ENCODE results near the gene CLDN24. TPM values are rescaled to one million over a fixed set of nuclear protein-coding genes. Genes with fewer than 3 reads are reported as not detected.

CLDN24 gene
- total and polyA plus RNA-seq, 3 experiments from 2014 or later, result not detected

DNA sequence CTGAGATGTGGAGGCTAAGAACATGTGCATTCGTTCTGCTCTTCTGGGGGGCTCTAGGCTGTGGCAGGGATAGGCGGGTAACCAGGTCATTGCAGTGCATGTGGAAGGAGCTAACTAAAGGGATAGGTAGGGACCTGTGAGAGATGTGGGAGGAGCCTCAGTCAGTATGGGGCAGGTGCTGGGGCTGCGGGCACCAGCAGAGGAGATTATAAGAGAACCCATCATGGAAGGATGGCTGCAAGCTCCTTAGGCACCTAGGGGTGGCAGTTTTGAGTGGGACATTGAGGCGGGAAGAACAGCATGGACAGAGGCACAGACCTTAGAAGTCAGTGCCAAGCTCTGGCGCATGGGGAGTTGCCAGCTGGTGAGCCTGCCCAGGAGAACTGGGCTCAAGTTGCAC is 9.4 kb downstream of the CLDN24 start:
- Mint-ChIP-seq H3K9me3 (no peaks in the 10 kb centered on the region), H3K4me1 (no peaks in the 10 kb centered on the region), H3K4me3 (no peak overlapping the region), H3K36me3 (peaks cover 0 to 13% (median 2%) of the 10 kb centered on the region in 3 donors), H3K27ac (peak overlapping the region in 1 of 8 donors; percentile 40), H3K27me3 (peaks cover 5 to 14% of the 10 kb centered on the region in 2 donors)
- no peaks in the 10 kb centered on the region for H3K4me1 ChIP-seq (ENCODE audit: insufficient read depth, low read length)
- no peaks in the 10 kb centered on the region for H3K9me3 ChIP-seq (ENCODE audit: low read length)
- no peaks in the 10 kb centered on the region for H3K36me3 ChIP-seq (ENCODE audit: insufficient read depth, low read length)
- H3K27ac ChIP-seq (ENCODE audit: low read depth, low read length), result no peak overlapping the region
- CTCF ChIA-PET, result no interaction called here
- POLR2A ChIA-PET, result no interaction called here
- H3K4me3 ChIP-seq (ENCODE audit: low read length), result no peak overlapping the region
- no peak for DNase-seq
- H3K27me3 ChIP-seq (ENCODE audit: insufficient read depth, low read length, poor library complexity, severe bottlenecking), result no peaks in the 10 kb centered on the region

DNA sequence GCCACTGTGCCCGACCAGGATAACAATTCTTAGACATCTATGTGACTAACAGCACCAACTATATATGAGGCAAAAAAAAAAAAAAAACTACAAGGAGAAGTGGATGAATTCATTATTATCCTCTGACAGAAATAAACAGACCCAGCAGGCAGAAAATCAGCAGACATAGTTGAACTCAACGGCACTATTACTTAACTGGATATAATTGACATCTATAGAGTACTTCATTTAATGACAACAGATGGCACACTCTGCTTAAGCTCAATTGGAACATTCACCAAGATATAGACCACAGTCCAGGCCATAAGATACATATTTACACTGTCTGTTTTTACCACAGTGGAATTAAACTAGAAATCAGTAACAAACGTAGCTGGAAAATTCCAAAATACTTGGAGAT is 15.4 kb downstream of the CLDN24 start:
- Mint-ChIP-seq H3K36me3 (no peaks in the 10 kb centered on the region), H3K27me3 (peaks cover 3 to 5% of the 10 kb centered on the region in 2 donors)
- CTCF ChIA-PET, result no interaction called here

DNA sequence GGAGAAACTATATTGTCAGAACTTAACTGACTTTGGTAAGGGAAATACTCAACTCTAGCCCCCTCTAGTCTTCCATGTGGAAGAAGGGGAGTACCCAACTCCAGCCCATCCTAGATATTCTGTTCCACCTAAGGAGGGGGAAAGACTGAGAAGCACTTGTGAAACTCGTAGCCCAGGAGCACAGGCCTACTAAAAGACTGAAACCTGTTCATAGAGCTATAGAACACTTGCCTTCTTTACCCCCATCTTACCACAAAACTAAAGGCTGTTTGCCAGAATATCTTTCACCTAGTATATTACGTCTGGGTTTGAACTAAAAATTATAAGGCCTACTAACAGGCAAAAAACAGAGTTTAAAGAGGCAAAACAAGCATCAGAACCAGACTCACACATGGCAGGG is 17.7 kb downstream of the CLDN24 start:
- no peak for DNase-seq
- Histone ChIP-seq H3K4me3 (ENCODE audit: low read length) (no peak overlapping the region), H3K27ac (ENCODE audit: low read depth, low read length) (no peak overlapping the region), H3K27me3 (ENCODE audit: insufficient read depth, low read length, poor library complexity, severe bottlenecking) (no peaks in the 10 kb centered on the region), H3K9me3 (ENCODE audit: low read length) (no peaks in the 10 kb centered on the region), H3K4me1 (ENCODE audit: insufficient read depth, low read length) (no peaks in the 10 kb centered on the region), H3K36me3 (ENCODE audit: insufficient read depth, low read length) (no peaks in the 10 kb centered on the region)
- peaks cover 2 to 8% of the 10 kb centered on the region in 2 donors for H3K27me3 Mint-ChIP-seq
- no peak overlapping the region for H3K27ac Mint-ChIP-seq
- CTCF ChIA-PET, result no interaction called here
- POLR2A ChIA-PET, result no interaction called here
- no peaks in the 10 kb centered on the region for H3K9me3 Mint-ChIP-seq
- H3K4me3 Mint-ChIP-seq, result no peak overlapping the region
- no peaks in the 10 kb centered on the region for H3K4me1 Mint-ChIP-seq
- H3K36me3 Mint-ChIP-seq, result no peaks in the 10 kb centered on the region

More for the DNA sequence above, 15.4 kb downstream of the CLDN24 start:
- no peak overlapping the region for H3K27ac ChIP-seq (ENCODE audit: low read depth, low read length)
- Mint-ChIP-seq H3K27ac (no peak overlapping the region), H3K4me3 (no peak overlapping the region), H3K4me1 (no peaks in the 10 kb centered on the region), H3K9me3 (no peaks in the 10 kb centered on the region)
- POLR2A ChIA-PET, result no interaction called here
- no peak for DNase-seq
- H3K4me1 ChIP-seq (ENCODE audit: insufficient read depth, low read length), result no peaks in the 10 kb centered on the region
- no peaks in the 10 kb centered on the region for H3K36me3 ChIP-seq (ENCODE audit: insufficient read depth, low read length)
- no peaks in the 10 kb centered on the region for H3K27me3 ChIP-seq (ENCODE audit: insufficient read depth, low read length, poor library complexity, severe bottlenecking)
- H3K4me3 ChIP-seq (ENCODE audit: low read length), result no peak overlapping the region
- no peaks in the 10 kb centered on the region for H3K9me3 ChIP-seq (ENCODE audit: low read length)

- H3K4me1 Mint-ChIP-seq, result no peaks in the 10 kb centered on the region
- POLR2A ChIA-PET, result no interaction called here
- no peaks in the 10 kb centered on the region for H3K36me3 Mint-ChIP-seq
Measured at GRCh38 chr4:183304067-183304466, 18.2 kb downstream of the CLDN24 start.

GRCh38 chr4:183303301-183303700 is 18.9 kb downstream of the CLDN24 start:
- ChIA-PET POLR2A (no interaction called here), CTCF (no interaction called here)
- Mint-ChIP-seq H3K27ac (no peak overlapping the region), H3K4me3 (no peak overlapping the region), H3K36me3 (no peaks in the 10 kb centered on the region), H3K9me3 (no peaks in the 10 kb centered on the region), H3K4me1 (no peaks in the 10 kb centered on the region), H3K27me3 (peaks cover 2 to 11% of the 10 kb centered on the region in 2 donors)
- no peak for DNase-seq
- H3K9me3 ChIP-seq (ENCODE audit: low read length), result no peaks in the 10 kb centered on the region
- no peaks in the 10 kb centered on the region for H3K4me1 ChIP-seq (ENCODE audit: insufficient read depth, low read length)
- no peaks in the 10 kb centered on the region for H3K36me3 ChIP-seq (ENCODE audit: insufficient read depth, low read length)
- no peak overlapping the region for H3K27ac ChIP-seq (ENCODE audit: low read depth, low read length)
- no peaks in the 10 kb centered on the region for H3K27me3 ChIP-seq (ENCODE audit: insufficient read depth, low read length, poor library complexity, severe bottlenecking)
- H3K4me3 ChIP-seq (ENCODE audit: low read length), result no peak overlapping the region

More at GRCh38 chr4:183304067-183304466, 18.2 kb downstream of the CLDN24 start:
- no peak overlapping the region for H3K4me3 ChIP-seq (ENCODE audit: low read length)
- H3K27ac ChIP-seq (ENCODE audit: low read depth, low read length), result no peak overlapping the region
- Mint-ChIP-seq H3K27me3 (peaks cover 2 to 11% of the 10 kb centered on the region in 2 donors), H3K4me3 (no peak overlapping the region), H3K27ac (no peak overlapping the region), H3K9me3 (no peaks in the 10 kb centered on the region)
- no peak for DNase-seq
- H3K4me1 ChIP-seq (ENCODE audit: insufficient read depth, low read length), result no peaks in the 10 kb centered on the region
- no peaks in the 10 kb centered on the region for H3K36me3 ChIP-seq (ENCODE audit: insufficient read depth, low read length)
- CTCF ChIA-PET, result no interaction called here
- H3K9me3 ChIP-seq (ENCODE audit: low read length), result no peaks in the 10 kb centered on the region
- no peaks in the 10 kb centered on the region for H3K27me3 ChIP-seq (ENCODE audit: insufficient read depth, low read length, poor library complexity, severe bottlenecking)

- H3K36me3 Mint-ChIP-seq, result no peaks in the 10 kb centered on the region
- ChIA-PET CTCF (no interaction called here), POLR2A (interaction anchor here (0.6 to 0.7 kb wide), 2 partner anchors 203 to 1347 kb away, joined by 3 read pairs; no protein-coding TSS in a partner anchor)
- no peak overlapping the region for H3K4me3 Mint-ChIP-seq
- no peak for DNase-seq
- peaks cover 0 to 11% of the 10 kb centered on the region in 2 donors for H3K27me3 Mint-ChIP-seq
- Histone ChIP-seq H3K4me1 (ENCODE audit: insufficient read depth, low read length) (no peaks in the 10 kb centered on the region), H3K9me3 (ENCODE audit: low read length) (no peaks in the 10 kb centered on the region), H3K27ac (ENCODE audit: low read depth, low read length) (no peak overlapping the region), H3K36me3 (ENCODE audit: insufficient read depth, low read length) (no peaks in the 10 kb centered on the region), H3K27me3 (ENCODE audit: insufficient read depth, low read length, poor library complexity, severe bottlenecking) (no peaks in the 10 kb centered on the region), H3K4me3 (ENCODE audit: low read length) (no peak overlapping the region)
- H3K9me3 Mint-ChIP-seq, result peaks cover 0 to 2% (median 0%) of the 10 kb centered on the region in 5 donors
- no peaks in the 10 kb centered on the region for H3K4me1 Mint-ChIP-seq
- H3K27ac Mint-ChIP-seq, result no peak overlapping the region
Measured at GRCh38 chr4:183300655-183301054, 21.6 kb downstream of the CLDN24 start.

DNA sequence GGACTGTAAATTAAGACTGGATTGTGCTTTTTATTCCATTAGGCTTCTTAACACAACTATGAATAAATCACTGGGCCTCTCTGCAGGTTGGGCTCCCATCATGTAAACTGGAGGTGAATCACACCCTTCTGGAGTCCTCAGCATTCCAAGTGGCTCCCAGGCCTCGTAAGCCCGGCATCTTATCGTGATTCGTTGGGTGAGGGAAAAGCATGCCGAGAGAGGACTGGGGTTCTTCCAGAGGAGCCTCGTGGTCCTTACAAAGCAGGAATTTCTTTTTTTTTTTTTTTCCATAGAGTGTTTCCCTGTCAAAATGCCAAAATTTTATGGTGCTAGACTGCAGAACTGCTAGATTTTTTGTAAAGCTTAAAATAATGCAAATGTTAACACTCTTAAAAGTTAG is 22.2 kb downstream of the CLDN24 start:
- no peaks in the 10 kb centered on the region for H3K4me1 ChIP-seq (ENCODE audit: insufficient read depth, low read length)
- POLR2A ChIA-PET, result interaction anchor here (0.6 kb wide), 1 partner anchor 202 kb away, joined by 3 read pairs; no protein-coding TSS in a partner anchor
- no peaks in the 10 kb centered on the region for H3K27me3 ChIP-seq (ENCODE audit: insufficient read depth, low read length, poor library complexity, severe bottlenecking)
- H3K27ac Mint-ChIP-seq, result no peak overlapping the region
- H3K9me3 Mint-ChIP-seq, result peaks cover 0 to 2% (median 0%) of the 10 kb centered on the region in 5 donors
- H3K36me3 ChIP-seq (ENCODE audit: insufficient read depth, low read length), result no peaks in the 10 kb centered on the region
- CTCF ChIA-PET, result no interaction called here
- no peak overlapping the region for H3K4me3 Mint-ChIP-seq
- H3K4me1 Mint-ChIP-seq, result no peaks in the 10 kb centered on the region
- no peaks in the 10 kb centered on the region for H3K36me3 Mint-ChIP-seq
- no peak for DNase-seq
- H3K27ac ChIP-seq (ENCODE audit: low read depth, low read length), result no peak overlapping the region
- no peak overlapping the region for H3K4me3 ChIP-seq (ENCODE audit: low read length)
- H3K9me3 ChIP-seq (ENCODE audit: low read length), result no peaks in the 10 kb centered on the region
- peaks cover 0 to 11% of the 10 kb centered on the region in 2 donors for H3K27me3 Mint-ChIP-seq

DNA sequence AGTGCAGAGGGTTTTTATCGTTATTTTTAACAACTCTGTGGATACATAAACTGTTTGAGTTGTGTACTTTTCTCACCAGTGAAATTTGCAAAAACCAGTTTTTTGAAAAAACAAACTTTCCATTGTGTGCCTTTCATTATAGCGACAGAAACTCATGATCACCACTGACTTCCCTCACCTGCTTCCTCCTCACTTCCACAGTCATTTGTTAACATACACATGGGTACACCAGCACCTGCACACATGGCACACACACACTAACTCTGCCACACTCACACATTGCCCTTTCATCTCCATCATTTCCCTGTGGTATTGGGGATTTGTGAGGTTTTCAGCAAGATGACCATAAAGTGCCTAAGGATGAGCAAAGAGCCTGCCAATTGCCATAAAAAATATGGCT is 22.8 kb downstream of the CLDN24 start:
- POLR2A ChIA-PET, result no interaction called here
- Histone ChIP-seq H3K9me3 (ENCODE audit: low read length) (no peaks in the 10 kb centered on the region), H3K27ac (ENCODE audit: low read depth, low read length) (no peak overlapping the region), H3K36me3 (ENCODE audit: insufficient read depth, low read length) (no peaks in the 10 kb centered on the region), H3K27me3 (ENCODE audit: insufficient read depth, low read length, poor library complexity, severe bottlenecking) (no peaks in the 10 kb centered on the region), H3K4me1 (ENCODE audit: insufficient read depth, low read length) (no peaks in the 10 kb centered on the region), H3K4me3 (ENCODE audit: low read length) (no peak overlapping the region)
- no peaks in the 10 kb centered on the region for H3K36me3 Mint-ChIP-seq
- DNase-seq, result no peak
- peaks cover 0 to 11% of the 10 kb centered on the region in 2 donors for H3K27me3 Mint-ChIP-seq
- H3K4me3 Mint-ChIP-seq, result no peak overlapping the region
- H3K9me3 Mint-ChIP-seq, result peaks cover 0 to 2% (median 0%) of the 10 kb centered on the region in 5 donors
- H3K27ac Mint-ChIP-seq, result no peak overlapping the region
- no peaks in the 10 kb centered on the region for H3K4me1 Mint-ChIP-seq
- CTCF ChIA-PET, result no interaction called here

- H3K9me3 Mint-ChIP-seq, result peaks cover 0 to 2% (median 0%) of the 10 kb centered on the region in 5 donors
- CTCF ChIA-PET, result no interaction called here
- no peaks in the 10 kb centered on the region for H3K36me3 ChIP-seq (ENCODE audit: insufficient read depth, low read length)
- peak overlapping the region in 1 of 7 donors; percentile 48 for H3K4me3 Mint-ChIP-seq
- no peak overlapping the region for H3K27ac ChIP-seq (ENCODE audit: low read depth, low read length)
- no peak for DNase-seq
- no peak overlapping the region for H3K4me3 ChIP-seq (ENCODE audit: low read length)
- H3K4me1 ChIP-seq (ENCODE audit: insufficient read depth, low read length), result no peaks in the 10 kb centered on the region
- H3K27me3 ChIP-seq (ENCODE audit: insufficient read depth, low read length, poor library complexity, severe bottlenecking), result no peaks in the 10 kb centered on the region
- H3K36me3 Mint-ChIP-seq, result no peaks in the 10 kb centered on the region
- no peaks in the 10 kb centered on the region for H3K4me1 Mint-ChIP-seq
- peaks cover 0 to 6% of the 10 kb centered on the region in 2 donors for H3K27me3 Mint-ChIP-seq
- POLR2A ChIA-PET, result no interaction called here
- H3K27ac Mint-ChIP-seq, result peak overlapping the region in 1 of 8 donors; percentile 7
- H3K9me3 ChIP-seq (ENCODE audit: low read length), result no peaks in the 10 kb centered on the region
Measured at GRCh38 chr4:183297675-183298074, 24.6 kb downstream of the CLDN24 start.
